Panc1 (cell line): ENCODE results near the gene FARP1. TPM values are rescaled to one million over a fixed set of nuclear protein-coding genes. Genes with fewer than 3 reads are reported as not detected.

Experiments used
- ATAC-seq: fragments of 200-7000 bp; cut with Tn5 transposase; 2 replicates; pipeline ENCODE4 v1.9.1; 2020; ENCODE audit warnings: mild to moderate bottlenecking, moderate library complexity
- BruUV-seq: library from RNA; stranded (reverse); fragments of 400-500 nt; replicated peaks from 2 replicates; lab custom pipeline; 2021; lab: Mats Ljungman, UMichigan
- CTCF ChIA-PET: fragments of 300-600 bp; sonication (Branson Sonifier 250); formaldehyde crosslinking; loops from one replicate; lab custom pipeline; 2022; ENCODE audit warnings: antibody characterized with exemption; lab: Charles Lee
- POLR2A ChIA-PET: fragments of 300-600 bp; sonication (Branson Sonifier 250); formaldehyde crosslinking; loops from one replicate; lab custom pipeline; 2022; ENCODE audit warnings: antibody characterized with exemption; lab: Charles Lee
- DNase-seq: peaks from one replicate; pipeline ENCODE4 v3.0.0-alpha.2; 2010; ENCODE audit warnings: low read depth, low spot score
- H3K27ac ChIP-seq: 2 replicates; pipeline ENCODE4 v1.5.1; 2011; ENCODE audit warnings: mild to moderate bottlenecking, low read length, inconsistent platforms
- H3K27me3 ChIP-seq: fragments of 200-500 bp; sonication (Bioruptor generic); 2 replicates; pipeline ENCODE4 v1.6.0; 2014; ENCODE audit warnings: low read length, inconsistent platforms; ENCODE audit not compliant: control insufficient read depth, insufficient read depth
- H3K36me3 ChIP-seq: fragments of 200-500 bp; sonication (Bioruptor generic); 2 replicates; pipeline ENCODE4 v1.5.1; 2014; ENCODE audit warnings: inconsistent platforms, mild to moderate bottlenecking, low read length, moderate library complexity; ENCODE audit not compliant: control insufficient read depth, insufficient read depth
- H3K4me1 ChIP-seq: 2 replicates; pipeline ENCODE4 v1.5.1; 2011; ENCODE audit warnings: inconsistent platforms, mild to moderate bottlenecking, low read length, moderate library complexity; ENCODE audit not compliant: control insufficient read depth, insufficient read depth
- H3K4me3 ChIP-seq, 2 experiments: 2 replicates each; pipeline ENCODE4 v1.5.1; 2011 to 2012; ENCODE audit warnings: low read depth in 2 of 2, low read length in 2 of 2, mild to moderate bottlenecking in 2 of 2, inconsistent platforms in 1 of 2, moderate library complexity in 1 of 2
- H3K9me3 ChIP-seq: fragments of 200-500 bp; sonication (Bioruptor generic); 2 replicates; pipeline ENCODE4 v1.5.1; 2014; ENCODE audit warnings: low read depth, mild to moderate bottlenecking, inconsistent platforms, low read length, moderate library complexity; ENCODE audit not compliant: control insufficient read depth, insufficient read depth
- POLR2AphosphoS5 ChIP-seq: IDR thresholded peaks from 2 replicates; pipeline ENCODE4 v1.6.1; 2012; ENCODE audit warnings: mild to moderate bottlenecking, low read depth, low read length, moderate library complexity
- SIN3A ChIP-seq: IDR thresholded peaks from 2 replicates; pipeline ENCODE4 v1.6.1; 2012; ENCODE audit warnings: low read depth, mild to moderate bottlenecking, low read length, moderate library complexity, borderline replicate concordance; ENCODE audit not compliant: insufficient read depth
- TCF7L2 ChIP-seq: IDR thresholded peaks from 2 replicates; pipeline ENCODE4 v1.6.1; 2011; ENCODE audit warnings: mild to moderate bottlenecking, low read depth, low read length, inconsistent platforms
- in situ Hi-C: cut with HindIII; loops from 2 replicates; pipeline ENCODE4 v1.10.0; 2016; ENCODE audit warnings: low sequenced_read_pairs, low pct_unique_long_range_greater_than_20kb
- intact Hi-C: fragments of 100-400 bp; cut with micrococcal nuclease; formaldehyde crosslinking; loops from one replicate; pipeline ENCODE4 v1.10.0; 2022; ENCODE audit not compliant: unreplicated experiment
- total RNA-seq: library from RNA; stranded (reverse); gene quantifications from one replicate; pipeline ENCODE4 v1.2.1, GENCODE V29; 2021; ENCODE audit not compliant: unreplicated experiment
- TF ChIP-seq, protein P1 (sequence below): fragments of 450-650 bp; IDR thresholded peaks from 2 replicates; pipeline ENCODE4 v1.5.1; 2017; ENCODE audit warnings: mild to moderate bottlenecking
- TF ChIP-seq, protein P2 (sequence below), 2 experiments: IDR thresholded peaks; 2 replicates each; pipeline ENCODE4 v1.6.1; 2011 to 2012; ENCODE audit warnings: low read depth in 2 of 2, control low read depth in 1 of 2, low read length in 1 of 2, mild to moderate bottlenecking in 1 of 2, moderate library complexity in 1 of 2; ENCODE audit not compliant: insufficient read depth in 1 of 2

FARP1 gene
- total RNA-seq, 1 experiment from 2014 or later: 61.9 TPM

DNA sequence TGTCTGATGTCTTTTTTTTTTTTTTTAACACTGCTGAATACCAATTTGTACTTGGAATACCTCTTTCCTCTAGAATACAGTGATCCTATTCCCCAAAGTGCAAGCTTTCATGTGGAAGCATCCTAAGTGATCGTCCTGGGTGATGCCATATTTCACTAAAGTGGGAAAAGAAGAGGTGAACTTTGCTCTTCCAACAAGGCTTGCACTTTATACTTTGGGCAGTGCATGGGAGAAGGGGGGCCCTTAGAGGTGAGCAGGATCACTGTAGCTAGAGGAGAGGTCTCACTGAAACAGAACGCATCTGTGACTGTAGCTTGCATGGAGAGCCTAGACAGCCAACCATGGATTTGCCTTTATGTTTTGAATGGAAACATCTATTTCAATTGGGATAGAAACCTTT lies 260.2 kb downstream of the FARP1 start:
- no peak for ATAC-seq
- ChIA-PET POLR2A (no interaction called here), CTCF (no interaction called here)
- DNase-seq: no peak
- no TSS peak for BruUV-seq
- TF ChIP-seq TCF7L2: no peak
- TF ChIP-seq, protein P1, sequence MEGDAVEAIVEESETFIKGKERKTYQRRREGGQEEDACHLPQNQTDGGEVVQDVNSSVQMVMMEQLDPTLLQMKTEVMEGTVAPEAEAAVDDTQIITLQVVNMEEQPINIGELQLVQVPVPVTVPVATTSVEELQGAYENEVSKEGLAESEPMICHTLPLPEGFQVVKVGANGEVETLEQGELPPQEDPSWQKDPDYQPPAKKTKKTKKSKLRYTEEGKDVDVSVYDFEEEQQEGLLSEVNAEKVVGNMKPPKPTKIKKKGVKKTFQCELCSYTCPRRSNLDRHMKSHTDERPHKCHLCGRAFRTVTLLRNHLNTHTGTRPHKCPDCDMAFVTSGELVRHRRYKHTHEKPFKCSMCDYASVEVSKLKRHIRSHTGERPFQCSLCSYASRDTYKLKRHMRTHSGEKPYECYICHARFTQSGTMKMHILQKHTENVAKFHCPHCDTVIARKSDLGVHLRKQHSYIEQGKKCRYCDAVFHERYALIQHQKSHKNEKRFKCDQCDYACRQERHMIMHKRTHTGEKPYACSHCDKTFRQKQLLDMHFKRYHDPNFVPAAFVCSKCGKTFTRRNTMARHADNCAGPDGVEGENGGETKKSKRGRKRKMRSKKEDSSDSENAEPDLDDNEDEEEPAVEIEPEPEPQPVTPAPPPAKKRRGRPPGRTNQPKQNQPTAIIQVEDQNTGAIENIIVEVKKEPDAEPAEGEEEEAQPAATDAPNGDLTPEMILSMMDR: no peak
- TF ChIP-seq, protein P2, sequence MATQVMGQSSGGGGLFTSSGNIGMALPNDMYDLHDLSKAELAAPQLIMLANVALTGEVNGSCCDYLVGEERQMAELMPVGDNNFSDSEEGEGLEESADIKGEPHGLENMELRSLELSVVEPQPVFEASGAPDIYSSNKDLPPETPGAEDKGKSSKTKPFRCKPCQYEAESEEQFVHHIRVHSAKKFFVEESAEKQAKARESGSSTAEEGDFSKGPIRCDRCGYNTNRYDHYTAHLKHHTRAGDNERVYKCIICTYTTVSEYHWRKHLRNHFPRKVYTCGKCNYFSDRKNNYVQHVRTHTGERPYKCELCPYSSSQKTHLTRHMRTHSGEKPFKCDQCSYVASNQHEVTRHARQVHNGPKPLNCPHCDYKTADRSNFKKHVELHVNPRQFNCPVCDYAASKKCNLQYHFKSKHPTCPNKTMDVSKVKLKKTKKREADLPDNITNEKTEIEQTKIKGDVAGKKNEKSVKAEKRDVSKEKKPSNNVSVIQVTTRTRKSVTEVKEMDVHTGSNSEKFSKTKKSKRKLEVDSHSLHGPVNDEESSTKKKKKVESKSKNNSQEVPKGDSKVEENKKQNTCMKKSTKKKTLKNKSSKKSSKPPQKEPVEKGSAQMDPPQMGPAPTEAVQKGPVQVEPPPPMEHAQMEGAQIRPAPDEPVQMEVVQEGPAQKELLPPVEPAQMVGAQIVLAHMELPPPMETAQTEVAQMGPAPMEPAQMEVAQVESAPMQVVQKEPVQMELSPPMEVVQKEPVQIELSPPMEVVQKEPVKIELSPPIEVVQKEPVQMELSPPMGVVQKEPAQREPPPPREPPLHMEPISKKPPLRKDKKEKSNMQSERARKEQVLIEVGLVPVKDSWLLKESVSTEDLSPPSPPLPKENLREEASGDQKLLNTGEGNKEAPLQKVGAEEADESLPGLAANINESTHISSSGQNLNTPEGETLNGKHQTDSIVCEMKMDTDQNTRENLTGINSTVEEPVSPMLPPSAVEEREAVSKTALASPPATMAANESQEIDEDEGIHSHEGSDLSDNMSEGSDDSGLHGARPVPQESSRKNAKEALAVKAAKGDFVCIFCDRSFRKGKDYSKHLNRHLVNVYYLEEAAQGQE (IDR thresholded peaks at IDR 0.05; ENCODE audit: insufficient read depth in 1 of 2, low read depth in 2 of 2, low read length in 1 of 2): no peak
- no peak for TF ChIP-seq POLR2AphosphoS5
- no peaks in the 10 kb centered on the region for H3K9me3 ChIP-seq
- H3K4me3 ChIP-seq: no peak overlapping the region
- H3K36me3 ChIP-seq: no peaks in the 10 kb centered on the region
- H3K27me3 ChIP-seq: no peaks in the 10 kb centered on the region
- in situ Hi-C loops: loop anchor here (25.0 kb wide), 1 partner anchor 266 kb away; the partner anchor contains the start of gene FARP1
- intact Hi-C loops: no loop called here
- no peak overlapping the region for H3K27ac ChIP-seq
- no peaks in the 10 kb centered on the region for H3K4me1 ChIP-seq

DNA sequence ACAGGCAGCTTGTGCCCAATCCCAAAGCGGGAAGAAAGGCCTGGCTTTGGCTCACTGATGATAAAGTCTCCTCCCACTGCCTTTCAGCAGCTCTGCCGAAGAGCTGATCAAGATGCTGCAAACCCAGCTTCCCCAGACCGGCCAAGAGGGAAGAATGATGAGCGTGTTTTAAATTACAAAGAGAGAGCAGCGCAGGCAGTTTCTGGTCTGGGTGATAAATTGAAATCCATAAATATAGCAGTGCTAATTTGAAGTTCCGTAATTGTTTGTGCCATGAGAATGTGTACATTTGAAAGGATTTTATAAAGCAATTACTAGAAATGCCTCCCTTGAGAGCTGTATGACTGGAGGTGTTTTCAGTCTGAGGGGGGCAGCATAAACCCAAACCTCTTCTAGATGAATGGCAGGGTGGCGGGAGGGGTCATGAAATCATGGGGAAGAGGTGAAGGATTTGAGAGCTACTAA lies 262.2 kb downstream of the FARP1 start:
- CTCF ChIA-PET: no interaction called here

More for the DNA sequence above, 262.2 kb downstream of the FARP1 start:
- H3K36me3 ChIP-seq: no peaks in the 10 kb centered on the region
- no peaks in the 10 kb centered on the region for H3K4me1 ChIP-seq
- no peaks in the 10 kb centered on the region for H3K9me3 ChIP-seq
- no peaks in the 10 kb centered on the region for H3K27me3 ChIP-seq
- POLR2A ChIA-PET: no interaction called here
- H3K27ac ChIP-seq: no peak overlapping the region
- BruUV-seq: no TSS peak
- ATAC-seq (no peak), DNase-seq (no peak)
- TF ChIP-seq POLR2AphosphoS5 (no peak), SIN3A (no peak), TCF7L2 (no peak)
- TF ChIP-seq, protein P1: no peak
- TF ChIP-seq, protein P2 (IDR thresholded peaks at IDR 0.05; ENCODE audit: insufficient read depth in 1 of 2, low read depth in 2 of 2, low read length in 1 of 2): no peak
- H3K4me3 ChIP-seq: no peak overlapping the region
- intact Hi-C loops (no loop called here), in situ Hi-C loops (loop anchor here (25.0 kb wide), 1 partner anchor 268 kb away; the partner anchor contains the start of gene FARP1)
